Sigmoid colon (tissue), 7 donors: ENCODE measurements around the gene TTC22. TPM values are rescaled to one million over a fixed set of nuclear protein-coding genes. Genes with fewer than 3 reads are reported as not detected.

Source experiments
- DNase-seq: peaks from one replicate; pipeline ENCODE4 v3.0.0-alpha.2; 2019
- H3K27ac ChIP-seq, 4 donors: fragments of 200-600 bp; sonication (generic); one replicate each; pipeline ENCODE4 v1.5.1; 2016 to 2019; ENCODE audit warnings: mild to moderate bottlenecking in 1 of 4
- H3K27me3 ChIP-seq, 3 donors: fragments of 200-600 bp; sonication (generic); one replicate each; pipeline ENCODE4 v1.5.1; 2019; ENCODE audit warnings: mild to moderate bottlenecking in 1 of 3
- H3K36me3 ChIP-seq, 4 donors: fragments of 200-600 bp; sonication (generic); one replicate each; pipeline ENCODE4 v1.5.1; 2016 to 2019
- H3K4me1 ChIP-seq, 4 donors: fragments of 200-600 bp; sonication (generic); one replicate each; pipeline ENCODE4 v1.5.1; 2017 to 2019
- H3K4me3 ChIP-seq, 4 donors: fragments of 200-600 bp; sonication (generic); one replicate each; pipeline ENCODE4 v1.5.1; 2017 to 2019; ENCODE audit warnings: mild to moderate bottlenecking in 2 of 4, moderate library complexity in 1 of 4
- H3K9me3 ChIP-seq, 4 donors: fragments of 200-600 bp in 3 of 4; sonication (generic) in 3 of 4; one replicate each; pipeline versions ENCODE4 v1.5.1 to v1.6.1; 2013 to 2019
- CTCF ChIP-seq, 4 experiments: fragments of 450-650 bp in 3 of 4; fragments of 200-600 bp in 1 of 4; IDR thresholded peaks; one replicate each; pipeline ENCODE4 v1.5.1; 2016 to 2019; ENCODE audit warnings: antibody characterized with exemption in 4 of 4, mild to moderate bottlenecking in 3 of 4, moderate library complexity in 2 of 4
- EP300 ChIP-seq, 4 donors: sonication (generic); formaldehyde crosslinking; IDR thresholded peaks; one replicate each; pipeline ENCODE4 v1.6.1; 2017; ENCODE audit warnings: antibody characterized with exemption in 4 of 4
- POLR2A ChIP-seq, 2 donors: fragments of 450-650 bp; IDR thresholded peaks; one replicate each; pipeline ENCODE4 v1.6.1; 2016; ENCODE audit warnings: antibody characterized with exemption in 2 of 2, mild to moderate bottlenecking in 2 of 2, moderate library complexity in 2 of 2
- POLR2AphosphoS5 ChIP-seq, 4 donors: sonication (generic); formaldehyde crosslinking; IDR thresholded peaks; one replicate each; pipeline ENCODE4 v1.6.1; 2017; ENCODE audit warnings: antibody characterized with exemption in 4 of 4
- WGBS, 2 donors: extraction: QIAGEN DNeasy Blood & Tissue Kit; methylation state at CpG; one replicate each; pipeline ENCODE4 v1.1.7; 2013; 5-methylcytosine and 5-hydroxymethylcytosine counted together
- intact Hi-C: fragments of 100-400 bp; cut with DNase I; formaldehyde crosslinking; loops from one replicate; pipeline ENCODE4 v1.15.1; 2023
- polyA plus RNA-seq, 3 donors: library from polyadenylated mRNA; stranded (reverse); fragments of 200-250 nt; gene quantifications; one replicate each; pipeline ENCODE4 v1.2.3, GENCODE V29; 2013
- total RNA-seq, 4 donors: library from RNA; depleted of rRNA; stranded (reverse); fragments of >200 nt; gene quantifications; one replicate each; pipeline ENCODE4 v1.1.0, GENCODE V29; 2016
- donor health status: healthy with polysubstance abuse.
- donor health status: Bipolar disorder and iron deficiency.
- donor health status: healthy.

The TTC22 gene
- total and polyA plus RNA-seq, 7 donors: 0.81 to 39.1 (median 1.9) TPM

GRCh38 chr1:54744696-54745095 lies 56.4 kb downstream of the TTC22 start:
- H3K27me3 ChIP-seq: no peaks in the 10 kb centered on the region
- intact Hi-C loops: no loop called here
- H3K27ac ChIP-seq: no peak overlapping the region
- H3K4me3 ChIP-seq: no peak overlapping the region
- no peak for DNase-seq
- H3K36me3 ChIP-seq: peaks cover under 1 to 43% (median 22%) of the 10 kb centered on the region in 4 donors
- H3K4me1 ChIP-seq: no peaks in the 10 kb centered on the region
- H3K9me3 ChIP-seq: no peaks in the 10 kb centered on the region
- WGBS, 2 donors: 92 to 94% methylated on average over 3 of the region's 3 CpGs
- TF ChIP-seq POLR2A (IDR thresholded peaks at IDR 0.05): no peak
- no peak for TF ChIP-seq EP300 (IDR thresholded peaks at IDR 0.05)
- no peak for TF ChIP-seq POLR2AphosphoS5 (IDR thresholded peaks at IDR 0.05)
- no peak for TF ChIP-seq CTCF (IDR thresholded peaks at IDR 0.05)

GRCh38 chr1:54743416-54744226 lies 57.5 kb downstream of the TTC22 start:
- 85 to 87% methylated on average over 12 of the region's 12 CpGs for WGBS, 2 donors
- no peak for TF ChIP-seq EP300 (IDR thresholded peaks at IDR 0.05)
- TF ChIP-seq CTCF (IDR thresholded peaks at IDR 0.05): no peak
- no peak for TF ChIP-seq POLR2AphosphoS5 (IDR thresholded peaks at IDR 0.05)
- no peak for TF ChIP-seq POLR2A (IDR thresholded peaks at IDR 0.05)
- H3K4me3 ChIP-seq: no peak overlapping the region
- H3K36me3 ChIP-seq: peaks cover 12 to 54% (median 32%) of the 10 kb centered on the region in 4 donors
- no peaks in the 10 kb centered on the region for H3K9me3 ChIP-seq
- intact Hi-C loops: no loop called here
- no peak for DNase-seq
- no peak overlapping the region for H3K27ac ChIP-seq
- no peaks in the 10 kb centered on the region for H3K27me3 ChIP-seq
- no peaks in the 10 kb centered on the region for H3K4me1 ChIP-seq

- peaks cover 12 to 67% (median 43%) of the 10 kb centered on the region in 4 donors for H3K36me3 ChIP-seq
- no peaks in the 10 kb centered on the region for H3K4me1 ChIP-seq
- 68 to 75% methylated on average over 4 of the region's 4 CpGs for WGBS, 2 donors
- TF ChIP-seq CTCF (IDR thresholded peaks at IDR 0.05): no peak
- no peak for TF ChIP-seq POLR2A (IDR thresholded peaks at IDR 0.05)
- TF ChIP-seq EP300 (IDR thresholded peaks at IDR 0.05): no peak
- TF ChIP-seq POLR2AphosphoS5 (IDR thresholded peaks at IDR 0.05): no peak
- no peak overlapping the region for H3K27ac ChIP-seq
- no peak overlapping the region for H3K4me3 ChIP-seq
- no peaks in the 10 kb centered on the region for H3K27me3 ChIP-seq
- H3K9me3 ChIP-seq: no peaks in the 10 kb centered on the region
- DNase-seq: no peak
- intact Hi-C loops: no loop called here
Observed at GRCh38 chr1:54742282-54742681, 58.8 kb downstream of the TTC22 start.

GRCh38 chr1:54741531-54741930 lies 59.6 kb downstream of the TTC22 start:
- Histone ChIP-seq H3K27me3 (no peaks in the 10 kb centered on the region), H3K9me3 (no peaks in the 10 kb centered on the region), H3K36me3 (peaks cover 12 to 75% (median 50%) of the 10 kb centered on the region in 4 donors), H3K4me1 (no peaks in the 10 kb centered on the region), H3K27ac (no peak overlapping the region), H3K4me3 (no peak overlapping the region)
- 92% methylated on average over 4 of the region's 4 CpGs for WGBS, 2 donors
- TF ChIP-seq EP300 (IDR thresholded peaks at IDR 0.05) (no peak), POLR2AphosphoS5 (IDR thresholded peaks at IDR 0.05) (no peak), POLR2A (IDR thresholded peaks at IDR 0.05) (no peak), CTCF (IDR thresholded peaks at IDR 0.05) (no peak)
- intact Hi-C loops: no loop called here
- no peak for DNase-seq
